Activated CD4-positive, alpha-beta T cell treated with anti-CD3 and anti-CD28 coated beads, Interleukin-2, Interleukin-4, amounts not matched to agents 100 ng/mL and 50 ng/mL, durations not matched to agents 16 hours and 8 hours (primary cell): ENCODE measurements around the gene ASCC2.
A peak's percentile ranks its signal among the peaks of the same experiment; 100 is the strongest.
"Not testable (repeated sequence)": the region's sequence is repeated elsewhere in the genome, so short reads cannot be mapped to it uniquely, and the experiment has no call there.

Source experiments
- DNase-seq: peaks from one replicate; pipeline ENCODE4 v3.0.0-alpha.2; 2020; ENCODE audit warnings: low spot score

The ASCC2 gene

GRCh38 chr22:29755889-29756288 is 82.2 kb downstream of the ASCC2 start:
- DNase-seq: no peak

GRCh38 chr22:29754658-29755395 is 83.2 kb downstream of the ASCC2 start:
- DNase-seq: not testable (repeated sequence)

GRCh38 chr22:29753808-29754657 is 84.0 kb downstream of the ASCC2 start:
- DNase-seq: no peak

GRCh38 chr22:29751669-29752068 is 86.4 kb downstream of the ASCC2 start:
- DNase-seq: no peak

- peak; percentile 49 for DNase-seq
Measured at GRCh38 chr22:29750559-29751538, 87.2 kb downstream of the ASCC2 start.

GRCh38 chr22:29750029-29750428 is 88.0 kb downstream of the ASCC2 start:
- DNase-seq: no peak

- no peak for DNase-seq
Measured at GRCh38 chr22:29748248-29748893, 89.7 kb downstream of the ASCC2 start.

- DNase-seq: no peak
Measured at GRCh38 chr22:29747832-29748231, 90.2 kb downstream of the ASCC2 start.

GRCh38 chr22:29744902-29745301 is 93.2 kb downstream of the ASCC2 start:
- no peak for DNase-seq

GRCh38 chr22:29742326-29742725 is 95.7 kb downstream of the ASCC2 start:
- no peak for DNase-seq

GRCh38 chr22:29741926-29742325 is 96.1 kb downstream of the ASCC2 start:
- DNase-seq: no peak

GRCh38 chr22:29740216-29740615 is 97.9 kb downstream of the ASCC2 start:
- DNase-seq: no peak

- no peak for DNase-seq
Measured at GRCh38 chr22:29739346-29739875, 98.7 kb downstream of the ASCC2 start.
